HG03354 (cell line): ENCODE data around the gene IQCN.
A peak's percentile ranks its signal among the peaks of the same experiment; 100 is the strongest.

ENCODE experiments used
- ATAC-seq: cut with Tn5 transposase; IDR thresholded peaks from one replicate; pipeline ENCODE4 v1.9.1; 2021; ENCODE audit warnings: mild to moderate bottlenecking; ENCODE audit not compliant: unreplicated experiment, poor library complexity, severe bottlenecking

Gene IQCN

DNA sequence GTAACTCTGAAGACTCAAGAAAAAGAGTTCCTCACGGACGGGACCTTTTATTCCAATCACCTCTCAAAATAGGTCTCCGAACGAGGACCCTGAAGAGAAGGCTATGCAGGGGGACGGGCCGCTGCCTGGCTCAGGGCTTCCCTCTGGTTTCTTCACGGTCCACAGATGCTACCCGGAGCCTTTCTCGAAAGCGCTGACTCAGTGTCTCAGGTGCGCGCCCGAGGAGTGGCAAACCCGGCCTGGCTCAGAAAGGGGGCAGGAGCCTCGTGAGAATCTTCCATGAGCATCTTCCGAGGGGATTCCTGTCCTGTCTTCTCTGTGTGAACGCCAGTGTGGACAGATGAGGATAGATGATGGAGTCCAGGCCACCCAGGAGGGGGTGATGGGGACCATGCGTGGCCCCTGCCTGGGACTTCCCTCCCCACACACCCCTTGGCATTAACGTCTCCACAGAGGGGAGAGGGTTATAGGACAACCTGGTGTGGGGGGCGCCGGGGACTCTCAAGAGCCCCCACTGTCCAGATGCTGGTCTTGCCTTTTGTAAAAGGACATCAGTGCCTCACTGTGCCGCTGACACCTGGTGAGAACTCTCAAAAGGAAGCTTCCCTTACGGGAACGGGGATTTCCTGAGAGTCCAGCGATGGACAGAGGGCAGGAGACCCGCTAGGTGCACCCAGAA, 32.1 kb upstream of the IQCN start:
- ATAC-seq: no peak

DNA sequence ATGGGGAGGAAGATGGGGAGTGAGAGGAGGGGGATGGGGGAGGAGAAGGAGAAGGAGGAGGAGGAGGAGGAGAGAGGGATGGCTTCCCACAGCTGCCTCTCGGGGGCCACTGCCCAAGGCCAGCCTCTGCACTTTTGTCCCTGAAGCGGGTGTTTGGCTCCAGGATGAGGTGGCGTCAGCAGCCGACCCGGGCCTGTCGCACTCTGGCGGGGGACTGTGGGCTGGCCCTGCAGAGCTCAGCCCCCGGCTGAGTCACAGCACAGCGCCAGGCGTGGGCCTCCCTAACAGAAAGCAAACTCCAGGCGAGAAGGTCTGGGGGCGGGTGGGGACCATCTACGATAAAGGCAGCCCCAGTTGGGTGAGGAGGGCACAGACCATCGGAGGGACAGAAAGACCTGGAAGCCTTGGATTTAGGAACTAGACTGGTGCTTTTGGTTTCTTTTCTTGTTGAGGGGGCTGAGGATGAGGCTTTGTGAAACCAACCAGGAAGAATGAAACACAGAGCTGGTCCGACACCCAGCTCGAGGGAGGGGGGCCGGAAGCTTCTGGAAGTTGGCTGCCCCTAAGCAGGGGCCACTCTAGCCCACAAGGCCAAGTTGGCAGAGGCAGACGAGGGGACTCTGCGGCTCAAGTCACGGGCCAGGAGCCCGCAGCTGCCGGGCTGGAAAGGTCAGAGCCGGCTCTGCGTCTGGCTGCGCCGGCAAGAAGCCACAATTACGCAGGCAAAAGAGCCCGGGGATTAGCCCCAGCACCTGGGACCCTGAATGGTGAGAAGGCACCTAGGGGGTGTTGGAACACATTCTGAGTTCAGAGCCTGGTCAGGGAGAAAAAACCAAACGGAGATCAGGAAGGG, 30.4 kb upstream of the IQCN start:
- peak; percentile 65 for ATAC-seq

DNA sequence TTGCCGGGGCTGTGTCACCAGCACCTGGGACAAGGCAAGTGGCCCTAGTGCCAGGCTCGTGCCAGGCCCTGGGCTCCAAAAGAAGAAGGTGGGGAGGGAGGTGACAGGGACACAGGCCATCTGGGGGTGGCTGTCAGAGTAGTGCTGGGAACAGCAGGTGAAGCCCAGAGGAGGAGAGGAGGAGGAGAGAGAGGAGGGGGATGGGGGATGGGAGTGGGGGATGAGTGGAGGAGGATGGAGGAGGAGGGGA, 29.9 kb upstream of the IQCN start:
- ATAC-seq: no peak

DNA sequence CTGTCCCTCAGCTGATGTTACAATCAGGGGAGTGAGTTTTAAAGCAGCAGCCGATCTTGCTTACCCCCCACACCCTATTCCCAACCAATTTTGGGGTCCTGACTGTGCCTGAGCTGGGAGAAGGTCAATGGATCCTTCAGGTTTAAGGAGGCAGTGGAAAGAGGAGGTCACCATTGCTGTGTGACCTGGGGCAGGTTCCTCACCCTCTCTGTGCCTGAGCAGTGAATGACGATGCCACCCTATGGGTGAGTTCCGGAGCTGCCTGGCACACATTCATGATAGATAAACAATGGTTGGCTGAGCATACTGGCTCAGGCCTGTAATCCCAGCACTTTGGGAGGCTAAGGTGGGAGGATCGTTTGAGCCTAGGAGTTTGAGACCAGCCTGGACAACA, 27.5 kb upstream of the IQCN start:
- no peak for ATAC-seq

DNA sequence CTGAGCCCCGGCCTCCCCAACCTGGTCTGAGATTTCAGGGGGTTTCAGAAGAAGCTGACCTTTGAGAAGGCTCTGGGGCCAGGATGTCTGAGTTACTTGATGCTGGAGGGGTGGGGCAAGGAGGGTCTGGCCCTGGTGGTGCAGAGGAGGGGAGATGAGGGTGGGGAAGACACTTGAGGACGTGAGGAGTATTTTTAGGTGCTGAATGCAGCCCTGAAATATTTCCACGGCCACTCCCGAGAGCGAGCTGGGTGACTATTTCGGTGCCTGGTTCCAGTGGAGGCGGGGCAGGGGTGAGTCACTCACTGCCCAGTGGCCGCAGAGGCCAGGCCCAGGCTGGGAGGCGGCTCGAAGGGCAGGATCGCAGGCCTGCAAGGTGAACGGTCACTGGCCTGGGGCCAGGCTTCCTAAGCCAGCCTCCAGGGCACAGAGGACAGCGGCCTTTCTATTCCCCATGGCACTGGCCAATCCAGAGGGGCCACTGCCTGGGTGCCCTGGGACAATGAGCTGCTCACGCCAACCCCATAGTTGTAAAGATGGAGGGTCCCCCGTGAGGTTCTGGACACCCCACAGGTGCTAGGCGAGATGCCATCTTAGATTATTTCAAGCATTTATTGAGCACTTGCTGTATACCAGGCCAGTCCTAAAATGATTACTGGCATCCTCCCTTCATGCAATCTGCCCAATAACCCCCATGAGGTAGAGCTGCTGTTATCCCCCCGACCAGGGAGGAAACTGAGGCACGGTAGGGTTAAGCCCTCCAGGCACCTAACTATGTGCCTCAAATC, 26.9 kb upstream of the IQCN start:
- no peak for ATAC-seq

DNA sequence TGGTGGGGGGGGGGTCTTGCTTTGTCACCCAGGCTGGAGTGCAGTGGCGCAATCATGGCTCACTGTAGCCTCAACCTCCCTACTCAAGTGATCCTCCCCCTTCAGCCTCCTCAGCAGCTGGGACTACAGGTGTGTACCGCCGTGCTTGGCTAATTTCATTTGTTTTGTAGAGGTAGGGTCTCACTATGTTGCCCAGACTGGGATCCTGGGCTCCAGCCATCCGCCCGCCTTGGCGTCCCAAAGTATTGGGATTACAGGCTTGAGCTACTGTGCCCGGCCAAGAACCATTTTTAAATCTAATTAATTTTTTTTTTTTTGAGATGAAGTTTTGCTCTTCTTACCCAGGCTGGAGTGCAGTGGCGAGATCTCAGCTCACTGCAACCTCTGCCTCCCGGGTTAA, 25.4 kb upstream of the IQCN start:
- ATAC-seq: no peak

DNA sequence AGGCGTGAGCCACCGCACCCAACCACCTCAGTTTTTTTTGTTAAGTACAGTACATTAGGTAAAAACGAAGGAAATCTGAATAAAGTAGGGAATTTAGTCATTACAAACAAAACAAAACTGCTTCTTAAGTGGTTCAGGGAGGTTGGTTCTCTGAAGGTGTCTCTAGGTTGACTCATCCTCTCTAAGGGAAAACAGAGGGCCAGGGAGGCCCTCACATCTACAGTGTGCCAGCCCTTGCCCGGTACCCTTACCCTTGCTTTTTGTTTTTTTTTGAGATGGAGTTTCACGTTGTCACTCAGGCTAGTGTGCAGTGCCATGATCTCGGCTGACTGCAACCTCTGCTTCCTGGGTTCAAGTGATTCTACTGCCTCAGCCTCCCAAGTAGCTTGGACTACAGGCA, 24.3 kb upstream of the IQCN start:
- ATAC-seq: no peak

DNA sequence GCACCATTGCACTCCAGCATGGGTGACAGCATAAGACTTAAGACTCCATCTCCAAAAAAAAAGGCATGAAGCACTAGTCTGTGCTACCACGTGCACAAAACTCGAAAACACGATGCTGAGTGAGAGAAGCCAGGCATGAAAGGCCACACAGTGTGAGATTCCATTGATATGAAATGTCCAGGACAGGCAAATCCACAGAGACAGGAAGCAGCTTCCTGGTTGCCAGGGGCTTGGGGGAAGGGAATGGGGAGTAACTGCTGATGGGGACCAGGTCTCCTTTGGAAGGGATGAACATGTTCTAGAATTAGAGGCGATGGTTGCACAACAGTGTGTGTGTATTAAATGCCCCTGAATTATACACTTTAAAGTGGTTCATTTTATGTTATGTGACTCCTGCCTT, 23.1 kb upstream of the IQCN start:
- ATAC-seq: no peak

DNA sequence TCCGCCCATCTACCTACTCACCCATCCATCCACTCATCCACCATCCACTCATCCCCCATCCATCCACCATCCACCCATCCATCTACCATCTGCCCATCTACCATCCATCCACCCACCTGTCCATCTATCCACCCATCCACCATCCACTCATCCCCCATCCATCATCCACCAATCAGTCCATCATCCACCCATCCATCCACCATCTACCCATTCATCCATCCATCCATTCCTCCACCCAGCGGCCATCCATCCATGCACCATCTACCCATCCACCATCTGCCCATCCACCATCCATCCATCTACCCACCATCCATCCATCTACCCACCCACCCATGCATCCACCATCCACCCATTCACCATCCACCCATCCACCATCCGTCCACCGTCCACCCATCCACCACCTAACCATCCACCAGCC, 20.8 kb upstream of the IQCN start:
- no peak for ATAC-seq

DNA sequence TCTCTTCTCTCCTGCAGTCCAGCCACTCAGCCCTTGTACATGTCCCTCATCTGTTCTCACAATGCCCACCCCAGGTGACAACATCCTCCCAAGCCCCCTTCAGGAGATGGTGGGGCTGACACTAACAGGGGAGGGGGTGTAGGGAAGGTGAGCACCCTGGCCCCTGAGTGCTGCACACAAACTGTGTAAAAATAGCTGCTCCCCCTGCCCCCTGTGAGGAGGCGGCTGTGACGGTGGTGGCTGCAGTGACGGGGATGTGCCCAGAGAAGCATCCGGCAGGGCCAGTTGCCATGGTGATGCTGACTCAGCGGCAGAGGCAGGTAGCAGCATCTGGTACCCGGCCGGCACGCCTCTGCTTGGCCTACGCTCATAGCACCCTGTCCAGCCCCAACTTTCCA, 20.2 kb upstream of the IQCN start:
- no peak for ATAC-seq

DNA sequence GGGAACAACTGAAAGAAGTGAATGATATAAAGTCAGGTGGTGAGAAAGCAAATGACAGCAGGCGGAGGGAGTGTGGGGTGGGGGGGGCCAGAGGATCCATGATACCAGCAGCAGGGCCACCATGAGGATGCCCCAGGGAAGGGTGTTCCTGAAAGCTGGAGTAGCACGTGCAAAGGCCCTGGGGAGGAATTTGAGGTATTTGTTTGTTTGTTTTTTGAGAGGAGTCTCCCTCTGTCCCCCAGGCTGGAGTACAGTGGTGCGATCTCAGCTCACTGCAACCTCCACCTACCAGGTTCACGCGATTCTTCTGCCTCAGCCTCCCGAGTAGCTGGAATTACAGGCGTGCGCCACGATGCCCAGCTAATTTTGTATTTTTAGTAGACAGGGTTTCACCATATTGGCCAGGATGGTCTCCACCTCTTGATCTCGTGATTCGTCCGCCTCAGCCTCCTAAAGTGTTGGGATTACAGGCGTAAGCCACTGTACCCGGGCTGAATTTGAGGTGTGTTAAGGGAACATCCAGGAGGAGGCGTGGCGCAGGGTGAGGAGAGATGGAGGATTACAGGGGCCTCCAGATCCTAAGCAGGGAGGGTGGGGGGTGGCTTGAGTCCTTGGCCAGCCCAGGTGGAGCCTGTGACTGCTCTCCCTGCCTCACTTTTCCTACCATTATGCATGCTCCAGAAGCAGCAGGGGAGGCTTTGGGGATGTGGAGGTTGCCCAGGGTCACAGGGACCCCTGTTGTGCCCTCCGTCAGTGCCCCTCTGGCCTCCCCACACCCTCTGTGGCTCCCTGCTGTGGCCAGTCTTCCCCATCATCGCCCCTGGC, 19.6 kb upstream of the IQCN start:
- no peak for ATAC-seq

DNA sequence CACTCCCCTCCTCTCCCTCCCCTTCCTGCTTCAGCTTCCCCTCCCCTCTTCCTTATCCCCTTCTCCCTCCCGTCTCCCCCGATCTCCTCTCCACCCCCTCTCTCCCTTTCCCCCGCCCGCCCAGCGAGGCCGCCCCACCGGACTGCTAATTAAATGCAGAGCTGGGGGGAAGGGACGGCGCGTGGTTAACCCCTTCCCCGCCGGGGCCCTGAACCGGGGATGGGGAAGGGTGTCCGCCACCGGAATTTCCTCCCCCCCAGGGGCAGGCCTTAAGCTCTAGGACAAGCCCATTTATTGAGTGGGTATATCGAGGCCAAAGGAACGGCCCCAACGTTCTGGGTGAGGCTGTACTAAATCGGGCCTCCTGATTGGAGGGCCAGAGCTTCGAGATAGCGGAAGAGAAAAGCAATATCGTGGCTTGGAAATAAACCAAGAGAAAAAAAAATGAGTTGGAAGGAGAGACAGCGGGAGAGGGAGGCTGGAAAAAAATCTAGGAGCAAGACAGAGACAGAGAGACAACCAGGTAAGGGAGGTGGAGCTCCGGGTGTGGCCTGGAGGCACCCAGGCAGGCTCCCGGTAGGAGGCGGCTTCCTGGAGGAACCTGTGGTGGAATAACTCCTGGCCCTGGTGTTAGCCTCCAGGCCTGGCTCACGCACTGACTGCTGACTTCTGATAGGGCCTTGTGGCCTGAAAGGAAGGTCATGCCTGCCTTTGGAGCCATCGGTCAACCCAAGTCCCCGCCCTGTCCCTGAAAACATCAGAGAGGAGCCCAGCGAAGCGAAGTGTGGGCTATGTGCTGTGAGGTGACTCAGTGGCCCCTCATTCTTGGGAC, 18.8 kb upstream of the IQCN start:
- no peak for ATAC-seq

DNA sequence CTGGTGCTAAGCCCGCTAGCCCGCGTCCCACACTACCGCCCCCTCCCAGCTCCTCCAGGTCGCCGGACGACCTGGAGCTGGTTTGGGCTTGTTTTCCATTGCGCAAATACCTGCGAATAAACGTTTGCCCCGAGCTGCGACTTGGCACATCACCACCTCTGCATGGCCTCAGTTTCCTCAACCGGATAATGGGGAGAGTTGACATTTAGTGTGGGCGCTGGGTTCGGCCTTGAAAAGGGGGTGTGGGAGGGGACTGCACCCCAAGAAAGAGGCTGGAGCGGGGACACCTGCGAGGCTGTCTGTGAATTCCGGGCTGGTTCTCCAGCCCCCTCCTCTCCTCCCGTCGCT, 18.2 kb upstream of the IQCN start:
- no peak for ATAC-seq

DNA sequence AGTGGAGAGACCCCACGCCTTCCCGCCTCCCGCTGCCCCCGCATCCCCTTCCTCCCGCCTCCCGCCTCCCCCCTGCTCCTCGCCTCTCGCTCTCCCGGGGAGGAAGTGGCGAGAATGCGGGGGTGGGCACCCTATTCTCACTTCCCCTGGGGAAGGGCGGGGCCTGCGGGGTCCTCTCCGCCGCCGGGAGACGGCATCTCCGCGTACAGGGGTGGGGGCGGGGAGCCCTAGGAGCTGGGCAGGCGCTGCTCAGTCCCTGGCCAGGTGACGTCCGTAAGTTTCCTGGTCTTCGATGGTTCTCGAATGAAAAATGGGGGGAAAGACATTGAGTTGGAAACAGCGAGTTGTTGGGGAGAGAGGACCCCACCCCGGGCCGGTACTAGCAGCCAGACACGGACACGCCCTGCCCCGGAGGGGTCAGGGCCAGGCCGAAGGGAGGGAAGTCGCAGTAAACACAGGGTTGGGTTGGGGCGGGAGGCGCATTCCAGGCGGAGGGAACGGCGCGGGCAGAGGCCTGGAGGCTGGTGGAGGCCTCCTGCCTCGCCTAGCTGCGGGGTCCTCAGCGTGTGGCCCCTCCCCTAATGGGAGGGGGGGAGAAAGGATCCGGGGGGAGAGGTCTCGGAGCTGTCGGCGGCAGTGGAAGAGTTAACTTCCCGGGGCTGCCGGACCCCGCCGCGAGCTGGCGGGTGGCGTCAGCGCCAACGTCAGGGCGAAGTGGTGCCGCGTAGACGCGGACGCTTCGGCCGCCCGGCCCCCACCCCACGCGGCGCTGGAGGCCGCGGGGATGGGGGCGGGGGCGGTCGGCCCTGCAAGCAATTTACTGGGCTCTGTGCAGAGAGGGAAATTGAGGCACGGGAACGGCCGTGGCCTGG, 17.6 kb upstream of the IQCN start:
- ATAC-seq: peak; percentile 46

DNA sequence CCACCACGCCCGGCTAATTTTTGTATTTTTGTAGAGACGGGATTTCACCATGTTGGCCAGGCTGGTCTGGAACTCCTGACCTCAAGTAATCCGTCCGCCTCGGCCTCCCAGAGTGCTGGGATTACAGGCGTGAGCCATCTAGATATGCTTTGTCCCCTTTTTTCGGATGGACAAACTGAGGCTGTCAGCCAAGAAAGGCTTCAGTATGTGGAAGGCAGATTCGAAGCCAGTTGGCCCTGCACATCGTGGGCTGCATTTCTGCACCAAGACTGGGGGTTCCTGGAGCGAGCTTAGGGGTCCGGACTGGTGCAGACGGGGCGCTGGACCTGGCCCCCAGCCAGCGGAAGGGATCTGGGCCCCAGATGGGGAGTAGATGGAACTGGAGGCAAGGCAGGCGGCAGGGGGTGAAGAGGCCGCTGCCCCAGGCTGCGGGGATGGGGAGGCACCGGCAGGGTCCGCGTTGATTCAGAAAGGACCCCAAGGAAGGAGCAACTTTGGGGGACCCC, 16.8 kb upstream of the IQCN start:
- ATAC-seq: no peak

DNA sequence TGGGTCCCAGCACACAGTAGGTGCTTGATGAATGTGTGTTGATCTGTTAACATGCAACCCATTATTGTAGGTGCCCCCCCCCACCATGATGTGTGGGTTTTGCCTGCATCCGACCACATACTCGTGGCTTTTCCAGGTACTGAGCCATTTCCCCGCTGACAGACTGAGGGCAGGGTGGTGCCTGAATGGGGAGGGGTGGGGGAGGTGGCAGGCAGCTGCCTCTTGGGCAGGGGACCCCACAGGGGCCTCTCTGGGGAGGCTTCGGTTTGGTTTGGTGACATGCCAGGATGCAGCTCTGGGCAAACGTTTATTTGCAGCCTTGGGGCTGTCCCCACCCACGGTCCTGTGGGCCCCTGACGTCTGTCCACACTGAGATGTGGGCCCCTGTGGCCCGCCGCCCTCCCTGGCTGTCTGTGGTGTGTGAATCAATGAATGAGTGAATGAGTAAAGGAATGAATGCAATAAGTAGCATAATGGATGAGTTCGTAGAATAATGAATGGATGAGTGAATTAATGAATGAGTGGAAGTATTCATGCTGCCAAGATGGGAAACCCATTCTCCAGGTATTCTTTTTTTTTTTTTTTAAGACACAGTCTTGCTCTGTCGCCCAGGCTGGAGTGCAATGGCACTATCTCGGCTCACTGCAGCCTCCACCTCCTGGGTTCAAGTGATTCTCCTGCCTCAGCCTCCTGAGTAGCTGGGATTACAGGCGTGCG, 16.2 kb upstream of the IQCN start:
- ATAC-seq: no peak

DNA sequence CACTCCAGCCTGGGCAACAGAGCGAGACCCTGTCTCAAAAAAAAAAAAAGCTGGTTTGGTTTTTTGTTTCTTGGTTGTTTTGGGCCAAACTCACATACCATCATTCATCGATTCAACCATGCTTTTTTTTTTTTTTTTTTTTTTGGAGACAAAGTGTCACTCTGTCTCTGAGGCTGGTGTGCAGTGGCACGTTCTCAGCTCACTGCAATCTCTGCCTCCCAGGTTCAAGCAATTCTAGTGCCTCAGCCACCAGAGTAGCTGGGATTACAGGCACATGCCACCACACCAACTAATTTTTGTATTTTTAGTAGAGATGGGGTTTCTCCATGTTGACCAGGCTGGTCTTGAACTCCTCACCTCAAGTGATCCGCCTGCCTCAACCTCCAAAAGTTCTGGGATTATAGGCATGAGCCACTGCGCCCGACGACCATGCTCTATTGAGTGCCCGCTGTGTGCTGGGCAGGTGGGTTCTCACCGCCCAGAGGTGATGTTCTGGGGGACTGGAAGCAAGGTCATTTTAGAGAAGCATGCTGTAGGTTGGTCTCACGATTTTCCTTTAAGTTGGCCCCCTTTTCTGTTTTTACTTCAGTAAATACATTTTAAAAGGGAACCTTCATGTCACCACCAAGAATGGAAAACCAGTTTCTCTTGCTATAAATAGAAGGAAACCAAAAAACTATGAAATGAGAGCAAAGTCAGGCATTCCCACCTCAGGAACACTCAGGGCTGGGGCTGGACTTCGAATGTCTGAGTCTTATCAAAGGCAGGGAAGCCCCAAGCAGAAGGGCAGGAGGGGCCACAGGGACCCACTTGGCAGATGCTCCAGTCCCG, 15.4 kb upstream of the IQCN start:
- ATAC-seq: no peak
